Retinal pigment epithelial cell (primary cell): ENCODE data around the gene ZBTB38.

Experiments used
- DNase-seq: peaks from one replicate; pipeline ENCODE4 v3.0.0-alpha.2; 2010; ENCODE audit warnings: low read depth
- H3K4me3 ChIP-seq: 2 replicates; pipeline ENCODE4 v1.5.1; 2011; ENCODE audit warnings: mild to moderate bottlenecking, low read length, control low read depth, moderate library complexity
- CTCF ChIP-seq: conservative IDR thresholded peaks from 2 replicates; pipeline ENCODE4 v1.5.1; 2011; ENCODE audit warnings: low read depth, low read length, control low read depth, inconsistent platforms

Gene ZBTB38

GRCh38 chr3:141409940-141410241, 41.6 kb downstream of the ZBTB38 start:
- no peak for TF ChIP-seq CTCF
- DNase-seq, result no peak
- no peak overlapping the region for H3K4me3 ChIP-seq

- no peak overlapping the region for H3K4me3 ChIP-seq
- TF ChIP-seq CTCF, result no peak
- no peak for DNase-seq
Observed at GRCh38 chr3:141410408-141410807, 42.1 kb downstream of the ZBTB38 start.

- no peak for TF ChIP-seq CTCF
- H3K4me3 ChIP-seq, result no peak overlapping the region
- no peak for DNase-seq
Observed at GRCh38 chr3:141410846-141411245, 42.5 kb downstream of the ZBTB38 start.

GRCh38 chr3:141411251-141411771, 43.0 kb downstream of the ZBTB38 start:
- no peak overlapping the region for H3K4me3 ChIP-seq
- TF ChIP-seq CTCF, result no peak
- DNase-seq, result no peak

- no peak for DNase-seq
- H3K4me3 ChIP-seq, result no peak overlapping the region
- TF ChIP-seq CTCF, result no peak
Observed at GRCh38 chr3:141412087-141412935, 44.0 kb downstream of the ZBTB38 start.

GRCh38 chr3:141412936-141413354, 44.6 kb downstream of the ZBTB38 start:
- no peak for DNase-seq
- TF ChIP-seq CTCF, result peak; percentile 20
- no peak overlapping the region for H3K4me3 ChIP-seq

- no peak overlapping the region for H3K4me3 ChIP-seq
- DNase-seq, result no peak
- TF ChIP-seq CTCF, result no peak
Observed at GRCh38 chr3:141413391-141413790, 45.1 kb downstream of the ZBTB38 start.
